GM21737 (cell line): ENCODE results near the gene SYT14.
"Not testable (repeated sequence)": the region's sequence is repeated elsewhere in the genome, so short reads cannot be mapped to it uniquely, and the experiment has no call there.

Experiments
- ATAC-seq: cut with Tn5 transposase; IDR thresholded peaks from one replicate; pipeline ENCODE4 v1.9.1; 2021; ENCODE audit warnings: mild to moderate bottlenecking, moderate library complexity; ENCODE audit not compliant: unreplicated experiment

SYT14 gene

GRCh38 chr1:209936125-209936524 lies 1.9 kb upstream of the SYT14 start:
- no peak for ATAC-seq

GRCh38 chr1:209945377-209945776 lies 7.4 kb downstream of the SYT14 start:
- no peak for ATAC-seq

GRCh38 chr1:209948155-209948554 lies 10.1 kb downstream of the SYT14 start:
- no peak for ATAC-seq

- ATAC-seq = no peak
Measured at GRCh38 chr1:209956116-209956515, 18.1 kb downstream of the SYT14 start.

GRCh38 chr1:209959623-209960022 lies 21.6 kb downstream of the SYT14 start:
- no peak for ATAC-seq

- ATAC-seq = no peak
Measured at GRCh38 chr1:209960926-209961325, 22.9 kb downstream of the SYT14 start.

- no peak for ATAC-seq
Measured at GRCh38 chr1:209962388-209962787, 24.4 kb downstream of the SYT14 start.

GRCh38 chr1:209962856-209963255 lies 24.8 kb downstream of the SYT14 start:
- no peak for ATAC-seq

GRCh38 chr1:209965996-209966395 lies 28.0 kb downstream of the SYT14 start:
- ATAC-seq = no peak

- ATAC-seq = not testable (repeated sequence)
Measured at GRCh38 chr1:209978721-209979120, 40.7 kb downstream of the SYT14 start.

GRCh38 chr1:209983953-209984352 lies 45.9 kb downstream of the SYT14 start:
- no peak for ATAC-seq

- ATAC-seq = no peak
Measured at GRCh38 chr1:209985002-209985401, 47.0 kb downstream of the SYT14 start.

GRCh38 chr1:209988706-209989105 lies 50.7 kb downstream of the SYT14 start:
- ATAC-seq = no peak

- no peak for ATAC-seq
Measured at GRCh38 chr1:209989525-209989924, 51.5 kb downstream of the SYT14 start.

- no peak for ATAC-seq
Measured at GRCh38 chr1:209993061-209993830, 55.2 kb downstream of the SYT14 start.

GRCh38 chr1:209996348-209996747 lies 58.3 kb downstream of the SYT14 start:
- no peak for ATAC-seq

- no peak for ATAC-seq
Measured at GRCh38 chr1:209999005-209999404, 61.0 kb downstream of the SYT14 start.

- ATAC-seq = no peak
Measured at GRCh38 chr1:210001751-210002150, 63.7 kb downstream of the SYT14 start.

GRCh38 chr1:210003501-210003900 lies 65.5 kb downstream of the SYT14 start:
- ATAC-seq = no peak

- no peak for ATAC-seq
Measured at GRCh38 chr1:210010161-210010560, 72.1 kb downstream of the SYT14 start.

GRCh38 chr1:210021145-210021860 lies 83.3 kb downstream of the SYT14 start:
- no peak for ATAC-seq

- no peak for ATAC-seq
Measured at GRCh38 chr1:210022044-210022443, 84.0 kb downstream of the SYT14 start.
